RPMI7951 (cell line): Measurements from ENCODE around the gene GCAT. TPM values are rescaled to one million over a fixed set of nuclear protein-coding genes. Genes with fewer than 3 reads are reported as not detected.

Experiments used
- DNase-seq: peaks from one replicate; pipeline ENCODE4 v3.0.0-alpha.2; 2012; ENCODE audit warnings: low read depth
- total RNA-seq: library from RNA; depleted of rRNA; stranded (reverse); fragments of >200 nt; shearing (Covaris generic); gene quantifications from 2 replicates; pipeline ENCODE4 v1.2.3, GENCODE V29; 2014; rRNA removed

GCAT gene
- total RNA-seq, 1 experiment from 2014 or later, result 15.1 TPM

DNA sequence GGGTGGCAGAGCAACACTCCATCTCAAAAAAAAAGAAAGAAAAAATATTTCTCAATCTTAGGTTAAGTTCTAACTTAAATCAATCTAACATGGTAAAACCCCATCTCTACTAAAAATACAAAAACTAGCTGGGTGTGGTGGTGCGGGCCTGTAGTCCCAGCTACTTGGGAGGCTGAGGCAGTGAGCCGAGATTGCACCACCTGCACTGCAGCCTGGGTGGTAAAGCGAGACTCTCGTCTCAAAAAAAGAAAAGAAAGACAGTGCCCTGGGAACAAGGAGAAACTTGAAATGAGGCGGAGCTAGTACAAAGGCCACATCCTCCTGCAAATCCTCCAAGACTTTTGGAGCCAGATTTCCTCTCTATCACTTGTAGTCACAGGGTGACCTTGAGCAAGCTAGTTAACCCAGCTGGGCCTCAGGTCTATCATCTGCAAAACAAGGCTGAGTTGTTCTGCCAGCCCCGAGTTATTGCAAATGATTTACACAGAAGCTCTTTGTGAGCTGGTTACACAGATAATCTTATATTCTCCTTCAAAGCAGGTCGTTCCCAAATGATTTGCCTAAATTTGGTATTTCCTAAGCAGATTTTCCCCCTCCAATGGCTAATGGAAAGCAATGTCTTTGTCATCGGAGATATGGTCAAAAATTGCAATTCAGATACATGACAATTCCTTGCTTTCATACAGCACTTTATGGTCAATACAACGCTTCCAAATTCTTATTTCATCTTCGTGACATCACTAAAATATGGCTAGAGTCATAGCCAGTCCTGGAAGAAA, 34.5 kb downstream of the GCAT start:
- peak; percentile 45 for DNase-seq

DNA sequence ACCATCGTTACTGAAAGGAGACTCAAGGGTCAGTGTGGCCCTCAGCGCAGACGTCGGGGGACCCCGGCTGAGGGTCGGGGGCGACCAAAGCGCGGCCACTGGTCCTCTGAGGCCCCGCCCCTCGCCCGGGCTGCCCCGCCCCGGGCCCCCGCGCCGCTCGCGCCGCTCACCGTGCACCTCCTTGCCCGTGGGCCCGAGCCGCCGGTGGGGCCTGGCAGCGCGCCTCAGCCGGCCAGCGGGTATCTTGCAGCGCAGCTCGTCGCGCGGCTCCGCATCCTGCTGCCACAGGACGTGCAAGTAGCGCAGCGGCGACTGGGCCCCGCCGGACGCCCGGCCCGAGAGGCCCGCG, 36.0 kb downstream of the GCAT start:
- DNase-seq, result no peak

DNA sequence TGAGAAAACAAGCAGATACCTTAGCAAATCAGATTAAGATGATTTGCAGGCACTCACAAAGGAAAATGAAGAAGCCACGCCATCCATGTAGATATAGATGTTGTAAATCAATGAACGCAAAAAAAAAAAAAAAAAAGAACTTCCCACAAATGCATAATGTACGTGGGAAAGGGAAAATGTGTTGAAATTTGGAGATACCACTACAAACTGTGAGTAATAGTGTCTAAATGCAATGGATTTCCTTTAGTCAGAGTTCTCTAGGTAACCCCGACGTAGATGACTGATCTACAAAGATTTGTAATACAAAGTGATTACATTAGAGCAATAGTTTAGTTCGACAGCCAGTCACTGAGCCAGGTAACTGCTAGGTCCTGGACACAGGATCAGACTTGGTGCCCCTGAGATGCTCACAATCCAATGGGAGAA, 37.2 kb downstream of the GCAT start:
- no peak for DNase-seq

DNA sequence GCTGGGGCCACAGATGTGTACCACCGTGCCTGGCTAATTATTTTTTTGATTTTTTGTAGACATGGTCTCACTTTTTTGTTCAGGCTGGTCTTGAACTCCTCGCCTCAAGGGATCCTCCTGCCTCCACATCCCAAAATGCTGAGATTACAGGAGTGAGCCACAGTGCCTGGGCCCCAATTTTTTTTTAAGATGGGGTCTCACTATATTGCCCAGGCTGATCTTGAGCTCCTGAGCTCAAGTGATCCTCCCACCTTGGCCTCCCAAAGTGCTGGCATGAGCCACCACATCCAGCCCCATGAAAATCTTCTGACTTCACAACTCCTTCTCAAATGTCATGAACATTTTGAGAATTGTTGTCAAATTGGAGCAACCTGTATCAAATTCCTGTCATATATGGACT, 38.7 kb downstream of the GCAT start:
- no peak for DNase-seq

DNA sequence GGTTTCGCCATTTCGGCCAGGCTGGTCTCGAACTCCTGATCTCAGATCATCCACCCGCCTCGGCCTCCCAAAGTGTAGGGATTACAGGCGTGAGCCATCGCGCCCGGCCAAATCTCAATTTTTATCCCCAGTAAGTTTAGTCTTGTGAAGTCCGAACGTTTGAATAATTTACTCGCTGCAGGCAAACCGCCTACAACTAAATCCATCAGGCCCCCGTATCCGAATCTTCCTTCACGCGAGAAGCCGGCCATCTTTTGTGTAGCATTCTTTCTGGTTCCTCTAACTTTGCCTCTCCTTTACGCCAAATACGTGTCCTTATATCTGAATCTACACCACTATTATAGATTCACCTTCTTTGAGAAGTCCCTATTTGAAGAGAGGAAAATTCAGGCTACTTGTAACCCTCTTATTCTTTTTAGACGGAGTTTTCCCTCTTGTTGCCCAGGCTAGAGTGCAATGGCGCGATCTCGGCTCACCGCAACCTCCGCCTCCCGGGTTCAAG, 40.9 kb downstream of the GCAT start:
- DNase-seq, result no peak

DNA sequence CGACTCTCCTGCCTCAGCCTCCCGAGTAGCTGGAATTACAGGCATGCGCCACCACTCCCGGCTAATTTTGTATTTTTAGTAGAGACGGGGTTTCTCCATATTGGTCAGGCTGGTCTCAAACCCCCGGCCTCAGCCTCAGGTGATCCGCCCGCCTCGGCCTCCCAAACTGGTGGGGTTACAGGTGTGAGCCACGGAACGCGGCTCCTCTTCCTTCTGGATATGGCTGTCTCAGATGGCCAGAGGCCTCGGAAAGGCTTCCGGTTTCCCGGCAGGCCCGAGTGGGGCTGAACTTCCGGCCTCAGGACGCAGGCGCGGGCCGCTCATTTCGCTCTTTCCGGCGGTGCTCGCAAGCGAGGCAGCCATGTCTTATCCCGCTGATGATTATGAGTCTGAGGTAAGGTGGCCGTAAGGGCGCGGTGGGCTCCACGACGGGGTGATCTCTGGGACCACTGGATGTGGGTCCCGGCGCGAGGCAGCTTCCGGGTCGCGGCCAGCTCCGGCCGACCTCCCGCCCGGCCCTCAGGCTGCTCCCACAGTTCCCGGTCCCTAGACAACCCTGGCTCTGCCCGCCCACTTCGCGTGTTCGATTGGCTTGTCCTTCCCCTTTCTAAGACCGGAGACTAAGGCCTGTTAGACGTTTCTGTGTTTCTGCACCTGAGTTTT, 41.5 kb downstream of the GCAT start, which contains the start of gene EIF3L:
Gene EIF3L (plus strand): TSS at position 331 of the 663 bp plus-strand sequence. CDS start 31 bp downstream, at position 362.
- peak; percentile 82 for DNase-seq

DNA sequence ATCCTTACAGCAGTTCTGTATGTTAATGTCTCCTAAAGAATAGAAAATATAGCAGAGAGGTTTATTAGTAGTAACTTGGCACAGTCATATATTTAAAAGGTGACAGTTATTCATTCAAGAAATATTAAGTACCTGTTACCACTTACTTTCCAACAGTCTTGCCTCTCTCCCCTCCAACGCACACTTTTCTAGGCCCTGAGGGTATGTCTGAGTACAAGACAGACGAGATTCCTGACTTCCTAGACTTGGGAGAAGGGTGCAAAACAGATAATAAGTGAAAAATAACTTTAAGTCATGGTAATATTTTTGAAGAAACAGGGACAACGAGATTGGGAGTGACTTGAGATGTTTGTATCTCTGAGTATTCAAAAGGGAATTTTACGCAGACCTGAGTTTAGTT, 43.1 kb downstream of the GCAT start:
- DNase-seq, result no peak

DNA sequence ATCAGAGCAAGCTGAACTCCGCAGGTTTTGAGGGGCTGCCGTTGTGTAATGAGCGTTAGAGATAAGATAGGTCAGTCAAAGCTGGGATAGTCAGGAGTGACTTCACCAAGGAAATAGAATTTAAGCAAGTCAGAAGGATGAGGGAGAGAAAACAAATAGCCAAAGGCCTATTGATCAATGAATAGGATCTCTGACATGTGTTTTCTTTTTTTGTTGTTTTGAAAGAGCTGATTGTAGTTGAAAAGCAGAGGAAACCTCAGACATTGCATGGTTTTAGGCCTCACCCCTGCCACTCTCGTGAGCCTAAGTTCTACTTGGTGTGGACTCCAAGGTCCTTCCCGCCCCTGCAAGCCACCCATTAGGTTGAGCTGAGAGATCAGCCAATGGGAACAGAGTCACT, 44.7 kb downstream of the GCAT start:
- no peak for DNase-seq

DNA sequence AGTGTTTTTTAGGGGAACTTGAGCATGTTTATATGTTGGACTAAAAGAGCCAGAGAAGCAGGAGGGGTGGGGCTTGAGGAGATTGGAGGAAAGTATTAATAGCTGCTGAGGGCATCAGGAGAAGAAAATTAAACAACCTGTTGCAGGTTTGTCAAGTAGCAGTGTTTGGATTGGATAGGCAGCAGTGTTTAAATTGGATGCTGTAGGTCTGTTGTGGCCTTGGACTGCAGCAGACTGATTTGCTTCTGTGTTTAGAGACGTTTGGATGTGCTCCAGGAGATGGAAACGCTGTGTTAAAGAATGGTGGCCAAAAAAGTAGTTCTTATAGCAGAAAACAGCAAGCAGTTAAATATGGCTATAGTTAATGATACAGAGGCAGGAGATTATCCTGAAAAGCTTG, 47.2 kb downstream of the GCAT start:
- DNase-seq, result no peak

DNA sequence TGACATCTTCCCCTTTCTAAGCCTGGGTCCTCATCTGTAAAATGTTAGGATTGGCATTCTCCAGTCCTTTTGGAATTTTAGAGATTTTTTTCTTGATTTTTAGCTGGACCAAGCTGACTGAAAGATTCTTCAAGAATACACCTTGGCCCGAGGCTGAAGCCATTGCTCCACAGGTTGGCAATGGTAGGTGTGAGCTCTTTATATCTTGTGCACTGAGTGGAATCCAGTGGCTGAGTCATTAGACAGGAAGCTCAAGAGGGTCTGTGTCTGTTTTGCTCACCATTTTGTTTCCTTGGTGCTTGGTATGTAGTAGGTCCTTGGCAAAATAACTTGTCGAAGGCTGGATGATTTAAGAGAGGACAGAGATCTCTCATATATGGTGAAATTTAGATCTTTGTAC, 47.7 kb downstream of the GCAT start:
- no peak for DNase-seq

DNA sequence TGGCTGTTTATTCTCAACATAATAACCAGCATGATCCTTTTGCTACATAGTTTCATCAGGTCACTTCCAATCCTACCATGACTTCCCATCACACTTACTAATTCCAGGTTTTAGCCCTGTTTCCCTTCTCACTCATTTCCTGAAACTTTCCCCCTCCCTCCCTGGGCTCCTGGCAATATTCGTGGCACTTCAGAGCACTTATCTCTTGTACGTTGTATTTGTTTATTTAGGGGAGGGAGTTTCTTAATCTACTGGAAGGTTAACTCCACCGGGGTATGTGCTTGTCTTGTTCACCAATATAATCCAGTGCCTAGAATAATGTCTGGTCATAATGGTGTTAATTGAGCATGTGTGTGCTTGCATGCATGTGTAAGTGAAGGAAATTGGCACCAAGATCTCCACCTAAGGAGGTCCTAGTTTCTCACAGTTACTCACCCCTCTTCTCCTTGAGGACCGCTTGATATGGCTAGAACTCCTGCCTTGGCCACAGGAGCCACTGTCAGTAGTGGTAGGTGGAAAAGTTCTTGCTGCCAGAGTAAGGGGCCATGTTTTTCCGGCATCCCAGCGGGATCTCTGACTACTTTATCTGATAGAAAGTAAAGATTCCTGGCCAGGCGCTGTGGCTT, 53.2 kb downstream of the GCAT start:
- no peak for DNase-seq

DNA sequence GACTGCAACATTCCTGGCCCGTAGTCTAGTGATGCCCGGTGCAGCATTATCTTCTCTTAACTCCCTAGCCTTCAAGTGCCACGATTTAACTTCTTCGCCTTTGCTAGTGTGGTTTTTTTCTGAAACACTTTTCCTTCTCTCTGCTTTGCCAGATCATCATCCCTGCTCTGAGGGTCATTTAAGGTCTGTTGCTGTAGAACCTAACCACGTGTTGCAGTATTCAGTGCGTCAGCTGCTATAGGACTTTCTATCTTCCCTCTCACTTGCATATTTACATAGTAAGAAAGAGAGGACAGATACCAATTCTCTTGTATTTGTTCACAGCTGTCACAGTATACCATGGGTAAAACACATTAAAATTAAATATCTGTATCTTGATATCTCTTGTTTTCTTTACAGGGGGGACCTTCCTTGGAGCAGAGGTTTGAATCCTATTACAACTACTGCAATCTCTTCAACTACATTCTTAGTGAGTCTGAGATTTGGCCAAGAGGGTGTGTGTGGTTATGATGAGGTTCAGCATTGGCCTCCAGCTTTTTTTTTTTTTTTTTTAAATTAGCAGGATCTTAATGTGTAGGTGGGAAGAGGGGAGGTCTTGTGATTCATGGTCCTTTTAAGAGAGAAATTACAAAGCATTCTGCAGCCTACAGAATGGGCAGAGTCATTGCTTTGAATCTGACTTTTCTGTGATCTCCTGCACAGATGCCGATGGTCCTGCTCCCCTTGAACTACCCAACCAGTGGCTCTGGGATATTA, 55.0 kb downstream of the GCAT start:
- DNase-seq, result no peak

DNA sequence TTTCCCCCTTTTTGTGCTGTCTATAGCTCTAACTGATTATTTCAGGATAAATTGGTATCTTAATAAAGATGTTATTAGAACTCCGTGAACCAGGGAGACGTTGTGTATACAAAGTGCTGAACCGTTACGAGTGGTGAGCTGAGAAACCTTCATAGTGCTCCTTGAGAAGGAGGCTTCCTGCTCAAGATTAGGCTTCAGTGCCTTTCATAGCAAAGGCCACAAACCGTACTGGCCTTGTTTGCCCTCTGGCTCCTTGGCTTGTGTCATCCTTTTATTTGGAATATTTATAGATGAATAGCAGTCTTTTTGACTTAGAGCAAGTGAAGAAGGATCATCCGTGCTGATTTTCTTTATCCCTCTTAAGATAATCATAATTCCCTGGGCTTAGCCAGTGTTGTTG, 57.8 kb downstream of the GCAT start:
- DNase-seq, result no peak

Other genes with a start within 250 kb of the GCAT start
- 18.4 and 19.7 TPM in 2 replicates for gene CDC42EP1, start 247.5 kb upstream of the GCAT start, total RNA-seq
- gene LGALS2, start 227.8 kb upstream of the GCAT start, total RNA-seq, result not detected in 2 replicates
- gene GGA1, start 199.1 kb upstream of the GCAT start, total RNA-seq, result 29.7 and 31.3 TPM in 2 replicates
- gene SH3BP1, start 168.3 kb upstream of the GCAT start, total RNA-seq, result 11.3 and 19.9 TPM in 2 replicates
- 14.5 and 16.6 TPM in 2 replicates for gene PDXP, start 149.2 kb upstream of the GCAT start, total RNA-seq
- gene LGALS1, start 132.3 kb upstream of the GCAT start, total RNA-seq, result 7,179 and 7,611 TPM in 2 replicates
- 28.8 and 39.6 TPM in 2 replicates for gene NOL12, start 121.6 kb upstream of the GCAT start, total RNA-seq
- 68.2 and 102 TPM in 2 replicates for gene TRIOBP, start 110.9 kb upstream of the GCAT start, total RNA-seq
- not detected in 2 replicates for gene GALR3, start 15.4 kb downstream of the GCAT start, total RNA-seq
- gene ANKRD54, start 36.4 kb downstream of the GCAT start, total RNA-seq, result 26.0 and 26.8 TPM in 2 replicates
- gene EIF3L, start 41.5 kb downstream of the GCAT start, total RNA-seq, result 299 and 374 TPM in 2 replicates
- 8.4 and 12.8 TPM in 2 replicates for gene MICALL1, start 98.4 kb downstream of the GCAT start, total RNA-seq
- gene C22orf23, start 145.7 kb downstream of the GCAT start, total RNA-seq, result 0.12 and 0.29 TPM in 2 replicates
- gene POLR2F, start 145.8 kb downstream of the GCAT start, total RNA-seq, result 107 and 123 TPM in 2 replicates
- 3.0 and 3.2 TPM in 2 replicates for gene SOX10, start 176.6 kb downstream of the GCAT start, total RNA-seq
- gene PICK1, start 249.5 kb downstream of the GCAT start, total RNA-seq, result 6.5 and 12.7 TPM in 2 replicates